Uterus (tissue), 4 donors: ENCODE measurements around the gene EIF5A. TPM values are rescaled to one million over a fixed set of nuclear protein-coding genes. Genes with fewer than 3 reads are reported as not detected.
A peak's percentile ranks its signal among the peaks of the same experiment; 100 is the strongest.

Source experiments
- DNase-seq, 2 donors: peaks; one replicate each; pipeline ENCODE4 v3.0.0-alpha.2; 2019 to 2020
- H3K27ac ChIP-seq, 2 donors: fragments of 200-600 bp; sonication (generic); 1 replicate in 1 of 2; 2 replicates in 1 of 2; pipeline ENCODE4 v1.5.1; 2016 to 2018
- H3K27me3 ChIP-seq, 2 donors: fragments of 200-600 bp; sonication (generic); one replicate each; pipeline ENCODE4 v1.5.1; 2018 to 2019; ENCODE audit warnings: control low read depth in 1 of 2
- H3K36me3 ChIP-seq, 2 donors: fragments of 200-600 bp; sonication (generic); one replicate each; pipeline ENCODE4 v1.5.1; 2019; ENCODE audit warnings: control low read depth in 1 of 2
- H3K4me1 ChIP-seq, 2 donors: fragments of 200-600 bp; sonication (generic); one replicate each; pipeline ENCODE4 v1.5.1; 2018 to 2019; ENCODE audit warnings: control low read depth in 1 of 2
- H3K4me3 ChIP-seq, 2 donors: fragments of 200-600 bp; sonication (generic); 1 replicate in 1 of 2; 2 replicates in 1 of 2; pipeline ENCODE4 v1.5.1; 2018 to 2019; ENCODE audit warnings: mild to moderate bottlenecking in 1 of 2
- H3K9me3 ChIP-seq, 2 donors: fragments of 200-600 bp; sonication (generic); one replicate each; pipeline ENCODE4 v1.5.1; 2019; ENCODE audit warnings: control low read depth in 1 of 2
- CTCF ChIP-seq, 4 experiments: fragments of 200-600 bp in 2 of 4; fragments of 450-650 bp in 2 of 4; sonication (generic) in 2 of 4; IDR thresholded peaks; one replicate each; pipeline ENCODE4 v1.5.1; 2016 to 2019; ENCODE audit warnings: antibody characterized with exemption in 4 of 4, mild to moderate bottlenecking in 2 of 4, moderate library complexity in 1 of 4
- POLR2A ChIP-seq, 2 donors: fragments of 450-650 bp; IDR thresholded peaks; one replicate each; pipeline ENCODE4 v1.6.1; 2016; ENCODE audit warnings: antibody characterized with exemption in 2 of 2, mild to moderate bottlenecking in 1 of 2, moderate library complexity in 1 of 2
- intact Hi-C: fragments of 100-400 bp; cut with DNase I; formaldehyde crosslinking; loops from one replicate; pipeline ENCODE4 v1.15.1; 2023; ENCODE audit warnings: low total_unique reads
- total RNA-seq, 4 donors: library from RNA; depleted of rRNA in 3 of 4; stranded (reverse); fragments of >200 nt in 3 of 4; gene quantifications; one replicate each; pipeline versions ENCODE4 v1.1.0 to v1.2.4, GENCODE V29; 2014 to 2023
- donor health status: DM: yes; HTN: yes; CAD: no.

EIF5A gene
- total RNA-seq, 4 donors from 2014 or later, result 75.3 to 219 (median 198) TPM

GRCh38 chr17:7308625-7309433, 1.4 kb downstream of the EIF5A start:
- peaks cover 10 to 17% of the 10 kb centered on the region in 2 donors for H3K4me1 ChIP-seq

GRCh38 chr17:7309628-7310027, 2.2 kb downstream of the EIF5A start:
- no peaks in the 10 kb centered on the region for H3K27me3 ChIP-seq
- peak overlapping the region in 1 of 2 donors; percentile 98 for H3K27ac ChIP-seq
- intact Hi-C loops, result no loop called here
- peaks cover 10 to 17% of the 10 kb centered on the region in 2 donors for H3K4me1 ChIP-seq
- no peak for TF ChIP-seq POLR2A (IDR thresholded peaks at IDR 0.05)
- TF ChIP-seq CTCF (IDR thresholded peaks at IDR 0.05), result no peak
- DNase-seq, result no peak
- H3K4me3 ChIP-seq, result no peak overlapping the region
- no peaks in the 10 kb centered on the region for H3K9me3 ChIP-seq
- no peaks in the 10 kb centered on the region for H3K36me3 ChIP-seq

More at GRCh38 chr17:7308625-7309433, 1.4 kb downstream of the EIF5A start:
- intact Hi-C loops, result no loop called here
- Histone ChIP-seq H3K9me3 (no peaks in the 10 kb centered on the region), H3K27ac (peak overlapping the region; percentile 98 to 99), H3K4me3 (peak overlapping the region; percentile 64 to 100), H3K27me3 (no peaks in the 10 kb centered on the region), H3K36me3 (no peaks in the 10 kb centered on the region)
- DNase-seq, result peak; percentile 69 to 74
- no peak for TF ChIP-seq CTCF (IDR thresholded peaks at IDR 0.05)
- TF ChIP-seq POLR2A (IDR thresholded peaks at IDR 0.05), result peak in 1 of 2 donors; percentile 15

DNA sequence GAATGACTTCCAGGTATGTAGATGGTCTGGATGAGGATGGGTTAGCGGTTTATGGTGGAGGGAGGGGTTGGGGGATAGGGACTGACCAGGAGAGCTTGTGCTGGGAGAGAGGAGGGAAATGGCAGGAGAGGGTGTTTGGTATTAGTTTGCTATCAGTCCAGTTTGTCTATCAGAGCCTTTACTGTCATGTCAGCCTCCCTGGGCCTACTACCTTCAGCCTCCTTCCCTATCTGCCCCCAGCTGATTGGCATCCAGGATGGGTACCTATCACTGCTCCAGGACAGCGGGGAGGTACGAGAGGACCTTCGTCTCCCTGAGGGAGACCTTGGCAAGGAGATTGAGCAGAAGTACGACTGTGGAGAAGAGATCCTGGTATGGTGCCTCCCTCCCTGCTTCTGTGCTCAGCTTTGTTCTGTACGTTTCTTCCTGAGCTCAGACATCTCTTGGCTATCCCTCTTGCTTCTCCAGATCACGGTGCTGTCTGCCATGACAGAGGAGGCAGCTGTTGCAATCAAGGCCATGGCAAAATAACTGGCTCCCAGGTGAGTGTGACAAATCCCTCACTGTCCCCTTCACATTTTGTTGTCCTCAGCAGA, 3.8 kb downstream of the EIF5A start:
- Histone ChIP-seq H3K4me3 (no peak overlapping the region), H3K4me1 (peaks cover 10 to 17% of the 10 kb centered on the region in 2 donors), H3K27me3 (no peaks in the 10 kb centered on the region), H3K36me3 (no peaks in the 10 kb centered on the region), H3K9me3 (no peaks in the 10 kb centered on the region), H3K27ac (no peak overlapping the region)
- intact Hi-C loops, result no loop called here
- DNase-seq, result no peak
- TF ChIP-seq POLR2A (IDR thresholded peaks at IDR 0.05) (no peak), CTCF (IDR thresholded peaks at IDR 0.05) (no peak)

GRCh38 chr17:7312432-7313087, 5.1 kb downstream of the EIF5A start:
- Histone ChIP-seq H3K9me3 (no peaks in the 10 kb centered on the region), H3K27ac (no peak overlapping the region), H3K27me3 (no peaks in the 10 kb centered on the region), H3K36me3 (no peaks in the 10 kb centered on the region), H3K4me1 (peaks cover 10 to 17% of the 10 kb centered on the region in 2 donors), H3K4me3 (no peak overlapping the region)
- intact Hi-C loops, result no loop called here
- DNase-seq, result no peak
- TF ChIP-seq POLR2A (IDR thresholded peaks at IDR 0.05) (no peak), CTCF (IDR thresholded peaks at IDR 0.05) (no peak)
